ENCODE measurements around the gene NF2. TPM values are rescaled to one million over a fixed set of nuclear protein-coding genes. Genes with fewer than 3 reads are reported as not detected.

NF2 gene
- total RNA-seq (2021) (56.2 to 56.9 TPM (median 56.8 TPM) in 3 replicates), Bru-seq, nascent RNA (percentile 65 among the genes with signal in this experiment)
- long read RNA-seq, experiment 1, full-length matches to known transcripts, result 81 of 131 reads
- long read RNA-seq, experiment 1, partial matches to known transcripts, result 17 of 131 reads
- long read RNA-seq, experiment 1, other reads (novel, unspliced or antisense), result 33 of 131 reads
- long read RNA-seq, experiment 2, partial matches to known transcripts, result 3 of 21 reads
- long read RNA-seq, experiment 2, other reads (novel, unspliced or antisense), result 16 of 21 reads
- long read RNA-seq, experiment 3, partial matches to known transcripts, result 1 of 2 reads
- long read RNA-seq, experiment 3, other reads (novel, unspliced or antisense), result 0 of 2 reads

GRCh38 chr22:29603358-29604075, at the start of gene NF2:
TSS of gene NF2 (plus strand) at chr22:29603633. CDS start at chr22:29603999, 366 bp downstream.
- ChIA-PET POLR2A (interaction anchor here (0.5 to 1.0 kb wide), 2 partner anchors 14 to 57 kb away, joined by 3 to 7 read pairs; no protein-coding TSS in a partner anchor), CTCF (interaction anchor here (0.6 to 1.5 kb wide), 6 partner anchors 14 to 170 kb away, joined by 3 to 9 read pairs (median 4); partner anchors contain the start of gene THOC5)
- peak; percentile 99 for DNase-seq (ENCODE audit: low spot score)
- Mint-ChIP-seq H3K9me3 (no peaks in the 10 kb centered on the region), H3K4me1 (peaks cover 25% of the 10 kb centered on the region), H3K27ac (peak within 1 kb of the TSS; percentile 92), H3K4me3 (peak within 1 kb of the TSS; percentile 90), H3K36me3 (peaks cover 3% of the 10 kb centered on the region; the same call in 1 of the 2 replicates), H3K27me3 (ENCODE audit: low read depth) (peaks cover 5% of the 10 kb centered on the region)
- peak; percentile 94 for ATAC-seq
- no peak; the same call in 1 of the 2 replicates for TF ChIP-seq ZBTB43 (CRISPR knock-in tag; IDR thresholded peaks at IDR 0.05)
- no peak for TF ChIP-seq AR (CRISPR knock-in tag; IDR thresholded peaks at IDR 0.05)
- TF ChIP-seq HMGXB4 (CRISPR knock-in tag; IDR thresholded peaks at IDR 0.05), result peak; percentile 94; the same call in 1 of the 2 replicates
- no peak for TF ChIP-seq ZNF532 (CRISPR knock-in tag; IDR thresholded peaks at IDR 0.05; ENCODE audit: borderline replicate concordance)
- no peak for TF ChIP-seq CREB1 (CRISPR knock-in tag; IDR thresholded peaks at IDR 0.05)
- 0 out of 2 replicates have a peak, but pooled peaks have one; percentile 20 for TF ChIP-seq ESRRA (CRISPR knock-in tag; IDR thresholded peaks at IDR 0.05; ENCODE audit: borderline replicate concordance)
- TF ChIP-seq AFF4 (CRISPR knock-in tag; IDR thresholded peaks at IDR 0.05; ENCODE audit: borderline replicate concordance), result no peak
- no peak for TF ChIP-seq IRF2 (CRISPR knock-in tag; IDR thresholded peaks at IDR 0.05; ENCODE audit: borderline replicate concordance, low read depth)
- TF ChIP-seq ZNF396 (CRISPR knock-in tag; IDR thresholded peaks at IDR 0.05; ENCODE audit: borderline replicate concordance), result no peak
- 0 out of 2 replicates have a peak, but pooled peaks have one; percentile 45 for TF ChIP-seq ZNF232 (CRISPR knock-in tag; IDR thresholded peaks at IDR 0.05)
- no peak for TF ChIP-seq ZMAT4 (CRISPR knock-in tag; IDR thresholded peaks at IDR 0.05)
- TF ChIP-seq ZNF317 (CRISPR knock-in tag; IDR thresholded peaks at IDR 0.05; ENCODE audit: borderline replicate concordance, low read depth), result no peak
- TF ChIP-seq ZNF281 (CRISPR knock-in tag; IDR thresholded peaks at IDR 0.05), result no peak
- 0 out of 2 replicates have a peak, but pooled peaks have one; percentile 47 for TF ChIP-seq PRRX2 (CRISPR knock-in tag; IDR thresholded peaks at IDR 0.05)
- TF ChIP-seq EMX1 (CRISPR knock-in tag; IDR thresholded peaks at IDR 0.05), result no peak
- no peak for TF ChIP-seq JAZF1 (CRISPR knock-in tag; IDR thresholded peaks at IDR 0.05)

Data from WTC11 (cell line).